ENCODE results near the gene MAP2.

DNA sequence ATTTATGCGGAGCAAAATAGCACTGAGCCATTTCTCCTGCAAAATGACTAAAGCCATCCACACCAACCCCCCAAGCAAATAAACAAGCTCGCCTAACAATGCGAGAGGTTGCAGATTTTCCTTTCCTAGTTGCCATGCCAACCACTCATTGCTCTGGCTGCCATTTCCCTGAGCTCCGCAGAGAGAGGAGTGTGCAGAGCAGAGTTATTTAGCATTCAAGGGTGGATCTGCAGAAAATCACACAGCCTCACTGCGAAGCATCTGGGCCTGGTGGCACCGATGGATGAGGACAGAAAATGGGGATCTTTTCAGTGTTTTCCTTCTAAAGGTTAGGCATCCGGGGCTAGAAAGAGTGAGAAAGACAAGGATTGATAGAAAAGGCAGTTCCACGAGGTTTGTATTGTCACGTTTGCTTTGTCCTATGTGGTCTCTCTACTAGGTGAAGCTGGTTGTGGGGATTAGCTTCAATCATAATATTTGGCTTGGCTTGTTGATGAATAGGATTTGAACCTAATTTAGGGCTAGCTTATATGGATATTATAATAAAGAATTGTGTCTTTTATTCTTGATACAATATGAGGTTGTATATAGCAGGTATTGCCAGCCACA, 237.5 kb downstream of the MAP2 start:
- TF ChIP-seq POLR2A (IDR thresholded peaks at IDR 0.05): no peak
- TF ChIP-seq, protein P1, sequence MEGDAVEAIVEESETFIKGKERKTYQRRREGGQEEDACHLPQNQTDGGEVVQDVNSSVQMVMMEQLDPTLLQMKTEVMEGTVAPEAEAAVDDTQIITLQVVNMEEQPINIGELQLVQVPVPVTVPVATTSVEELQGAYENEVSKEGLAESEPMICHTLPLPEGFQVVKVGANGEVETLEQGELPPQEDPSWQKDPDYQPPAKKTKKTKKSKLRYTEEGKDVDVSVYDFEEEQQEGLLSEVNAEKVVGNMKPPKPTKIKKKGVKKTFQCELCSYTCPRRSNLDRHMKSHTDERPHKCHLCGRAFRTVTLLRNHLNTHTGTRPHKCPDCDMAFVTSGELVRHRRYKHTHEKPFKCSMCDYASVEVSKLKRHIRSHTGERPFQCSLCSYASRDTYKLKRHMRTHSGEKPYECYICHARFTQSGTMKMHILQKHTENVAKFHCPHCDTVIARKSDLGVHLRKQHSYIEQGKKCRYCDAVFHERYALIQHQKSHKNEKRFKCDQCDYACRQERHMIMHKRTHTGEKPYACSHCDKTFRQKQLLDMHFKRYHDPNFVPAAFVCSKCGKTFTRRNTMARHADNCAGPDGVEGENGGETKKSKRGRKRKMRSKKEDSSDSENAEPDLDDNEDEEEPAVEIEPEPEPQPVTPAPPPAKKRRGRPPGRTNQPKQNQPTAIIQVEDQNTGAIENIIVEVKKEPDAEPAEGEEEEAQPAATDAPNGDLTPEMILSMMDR (IDR thresholded peaks at IDR 0.05): no peak
- TF ChIP-seq POLR2AphosphoS5 (IDR thresholded peaks at IDR 0.05): no peak
- no peak for TF ChIP-seq EP300 (IDR thresholded peaks at IDR 0.05)
